ACHN (cell line): ENCODE measurements around the gene LYSMD2.

Experiments
- DNase-seq: peaks from one replicate; pipeline ENCODE4 v3.0.0-alpha.2; 2015
- in situ Hi-C: cut with HindIII; loops from 2 replicates; pipeline ENCODE4 v1.10.0; 2017; ENCODE audit warnings: low sequenced_read_pairs, low pct_ligation_motif_present, low pct_unique_long_range_greater_than_20kb

The LYSMD2 gene

DNA sequence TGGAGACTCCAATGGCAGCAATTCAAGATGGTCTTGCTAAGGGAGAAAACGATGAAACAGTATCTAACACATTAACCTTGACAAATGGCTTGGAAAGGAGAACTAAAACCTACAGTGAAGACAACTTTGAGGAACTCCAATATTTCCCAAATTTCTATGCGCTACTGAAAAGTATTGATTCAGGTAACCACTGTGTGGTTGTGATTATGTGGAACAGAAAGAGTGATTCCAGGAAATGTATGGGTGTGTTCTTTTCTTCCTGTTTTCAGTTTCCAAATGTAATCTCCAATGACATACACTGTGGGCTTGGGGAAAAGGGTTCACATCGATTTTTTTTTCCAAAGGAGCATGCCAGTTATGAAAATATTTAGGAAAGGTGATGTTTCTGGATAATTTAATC lies 45.3 kb downstream of the LYSMD2 start:
- DNase-seq = no peak
- in situ Hi-C loops = no loop called here

DNA sequence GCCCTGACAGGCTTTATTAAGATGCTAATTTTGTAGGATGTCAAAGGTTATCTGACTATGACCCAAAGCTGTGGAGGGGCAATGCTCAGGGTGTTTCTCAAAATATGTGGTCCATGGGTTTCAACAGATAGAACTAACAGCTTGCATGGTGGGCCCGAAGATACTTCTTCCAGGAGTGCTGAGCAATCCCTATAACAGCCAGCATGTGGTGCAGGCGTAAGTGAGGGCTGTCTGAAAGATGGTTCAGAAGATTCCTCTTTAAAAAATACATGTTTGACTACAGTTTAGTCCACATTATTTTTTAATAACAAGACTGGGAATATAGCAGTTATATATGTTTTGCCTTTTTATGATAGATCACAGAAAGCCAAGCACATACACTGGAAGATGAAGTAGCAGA lies 48.6 kb downstream of the LYSMD2 start:
- in situ Hi-C loops = no loop called here
- no peak for DNase-seq

DNA sequence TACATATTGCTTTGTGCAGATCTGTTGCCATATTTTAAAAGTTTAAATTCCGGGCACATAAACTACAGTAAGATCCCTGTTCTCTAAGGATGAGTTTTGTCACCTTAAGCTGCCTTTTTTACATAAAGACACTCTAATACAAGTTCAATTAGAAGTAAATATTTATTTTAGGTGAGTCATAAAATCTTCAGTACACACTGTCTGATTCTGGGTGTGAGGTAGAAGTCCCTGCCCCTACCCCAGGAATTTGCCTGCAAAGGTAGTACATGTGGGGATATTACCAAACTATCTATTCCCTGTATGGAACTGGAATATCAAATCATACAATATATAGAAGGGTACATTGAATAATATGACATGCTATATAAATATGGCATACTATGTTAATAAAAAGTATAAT lies 49.9 kb downstream of the LYSMD2 start:
- no peak for DNase-seq
- in situ Hi-C loops = no loop called here

DNA sequence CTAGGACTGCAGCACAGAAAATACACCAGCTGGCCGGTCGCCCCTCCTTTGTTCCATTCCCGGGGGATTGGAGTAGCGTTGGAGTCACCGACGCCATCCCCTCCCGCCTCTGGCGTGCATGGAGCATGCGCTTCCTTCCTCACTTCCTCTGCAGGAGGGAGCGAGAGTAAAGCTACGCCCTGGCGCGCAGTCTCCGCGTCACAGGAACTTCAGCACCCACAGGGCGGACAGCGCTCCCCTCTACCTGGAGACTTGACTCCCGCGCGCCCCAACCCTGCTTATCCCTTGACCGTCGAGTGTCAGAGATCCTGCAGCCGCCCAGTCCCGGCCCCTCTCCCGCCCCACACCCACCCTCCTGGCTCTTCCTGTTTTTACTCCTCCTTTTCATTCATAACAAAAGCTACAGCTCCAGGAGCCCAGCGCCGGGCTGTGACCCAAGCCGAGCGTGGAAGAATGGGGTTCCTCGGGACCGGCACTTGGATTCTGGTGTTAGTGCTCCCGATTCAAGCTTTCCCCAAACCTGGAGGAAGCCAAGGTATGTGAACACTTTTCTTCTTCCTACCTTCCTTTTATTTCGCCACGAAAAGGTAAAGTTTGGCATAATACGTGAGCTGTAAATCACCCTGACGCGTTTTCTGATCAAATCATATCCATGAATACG lies 56.0 kb downstream of the LYSMD2 start, which contains the start of gene SCG3:
SCG3 (plus strand) TSS at position 201 of the 661 bp plus-strand sequence; CDS start at position 454, 253 bp downstream.
- in situ Hi-C loops = no loop called here
- peak; percentile 86 for DNase-seq

DNA sequence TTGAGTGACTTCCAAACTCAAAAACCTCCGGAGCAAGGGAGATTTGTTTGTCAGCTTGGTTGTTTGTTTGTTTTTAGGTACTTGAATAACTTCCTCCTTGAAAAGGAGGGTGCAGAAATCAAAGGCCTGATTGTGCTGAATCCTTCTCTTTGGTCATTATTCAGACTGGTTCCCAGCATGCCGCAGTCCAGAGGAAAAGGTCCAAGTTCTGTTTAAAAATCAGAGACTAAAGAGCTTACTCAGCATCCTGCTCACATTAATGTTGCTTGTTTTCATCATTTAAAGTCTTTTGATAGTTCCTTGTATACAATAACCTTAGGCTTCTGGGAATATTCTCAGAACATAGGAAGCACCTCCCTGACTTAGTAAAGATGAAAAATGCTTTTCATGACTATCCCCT lies 57.1 kb downstream of the LYSMD2 start:
- no peak for DNase-seq

DNA sequence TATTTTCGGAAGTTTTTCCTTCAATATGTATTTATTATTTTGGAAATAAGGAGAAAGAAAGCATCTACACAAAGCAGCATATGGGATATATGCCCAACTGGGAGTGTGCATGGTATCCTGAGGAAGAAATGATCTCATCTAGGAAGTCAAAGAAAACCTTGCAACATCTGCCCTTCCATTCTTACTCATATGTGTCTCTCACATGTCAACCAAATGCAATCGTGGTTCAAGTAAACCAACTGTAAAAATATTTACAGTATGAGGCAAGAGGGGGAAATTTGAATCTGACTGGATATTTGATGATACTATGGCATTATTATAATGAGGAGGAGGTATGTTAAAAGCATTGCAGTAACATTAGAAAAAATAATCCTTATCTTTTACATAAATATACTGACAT lies 59.4 kb downstream of the LYSMD2 start:
- in situ Hi-C loops = no loop called here

More for the DNA sequence above, 57.1 kb downstream of the LYSMD2 start:
- in situ Hi-C loops = no loop called here

DNA sequence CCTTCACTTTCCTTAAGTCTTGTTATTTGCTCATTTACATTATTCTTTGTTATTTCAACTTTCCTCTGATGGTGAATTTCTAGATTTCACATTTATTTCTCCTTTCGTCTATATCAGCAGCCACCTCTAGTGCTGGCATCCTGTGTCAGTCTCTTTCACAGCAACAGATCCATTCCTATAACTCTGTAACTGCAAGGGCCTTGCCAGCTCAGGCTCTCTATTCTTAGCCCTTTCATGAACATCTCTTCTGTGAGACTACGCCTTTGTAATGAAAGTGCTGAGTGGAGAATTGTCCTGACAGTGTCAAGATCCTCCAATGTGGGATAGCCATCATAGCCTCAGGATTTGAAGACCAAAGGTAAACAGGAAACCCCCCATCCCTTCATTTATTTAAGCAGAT lies 60.0 kb downstream of the LYSMD2 start:
- no peak for DNase-seq
- in situ Hi-C loops = no loop called here

More for the DNA sequence above, 59.4 kb downstream of the LYSMD2 start:
- no peak for DNase-seq

DNA sequence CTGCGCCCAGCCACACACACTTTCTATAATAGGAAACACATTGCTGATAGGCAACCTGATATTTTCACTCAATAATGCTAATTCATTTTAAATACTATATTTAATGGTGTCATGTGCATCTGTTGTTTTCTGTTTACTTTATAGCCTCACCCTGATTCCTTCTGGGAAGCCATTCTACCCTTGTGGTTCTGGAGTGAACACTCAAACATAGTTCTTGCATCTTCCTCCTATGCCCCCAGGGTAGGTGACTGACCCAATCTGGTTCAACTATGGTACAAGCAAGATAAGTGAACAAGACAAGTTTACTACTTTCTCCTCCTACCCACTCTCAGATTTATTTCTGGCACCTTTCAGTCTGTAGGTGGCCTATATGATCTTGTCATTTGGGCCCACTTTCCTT lies 60.4 kb downstream of the LYSMD2 start:
- DNase-seq = no peak
- in situ Hi-C loops = no loop called here

DNA sequence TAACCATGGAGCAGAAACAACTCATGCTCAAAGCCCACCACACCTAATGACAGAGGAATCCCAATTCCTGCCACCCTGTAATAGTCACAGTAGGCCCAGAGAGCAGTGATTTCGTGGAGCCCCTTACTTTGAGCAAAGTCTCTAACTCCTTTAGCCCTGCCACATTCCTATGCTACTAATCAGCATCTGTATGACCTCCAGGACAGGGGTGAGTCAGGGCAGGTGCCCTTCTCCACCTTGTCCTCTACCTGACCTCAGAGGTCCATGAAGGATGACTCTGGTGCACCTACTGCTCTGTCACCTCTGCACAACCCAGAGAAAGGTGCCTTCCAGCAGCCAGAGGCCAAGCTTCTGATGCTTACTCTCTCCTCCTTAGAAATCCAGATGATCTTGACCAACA lies 62.2 kb downstream of the LYSMD2 start:
- DNase-seq = no peak
- in situ Hi-C loops = no loop called here
